Fibroblast of skin of right quadriceps (primary cell): ENCODE data around the gene CTNNA3.
"Not testable (repeated sequence)": the region's sequence is repeated elsewhere in the genome, so short reads cannot be mapped to it uniquely, and the experiment has no call there.

Source experiments
- DNase-seq: peaks from one replicate; pipeline ENCODE4 v3.0.0-alpha.2; 2013

The CTNNA3 gene

DNA sequence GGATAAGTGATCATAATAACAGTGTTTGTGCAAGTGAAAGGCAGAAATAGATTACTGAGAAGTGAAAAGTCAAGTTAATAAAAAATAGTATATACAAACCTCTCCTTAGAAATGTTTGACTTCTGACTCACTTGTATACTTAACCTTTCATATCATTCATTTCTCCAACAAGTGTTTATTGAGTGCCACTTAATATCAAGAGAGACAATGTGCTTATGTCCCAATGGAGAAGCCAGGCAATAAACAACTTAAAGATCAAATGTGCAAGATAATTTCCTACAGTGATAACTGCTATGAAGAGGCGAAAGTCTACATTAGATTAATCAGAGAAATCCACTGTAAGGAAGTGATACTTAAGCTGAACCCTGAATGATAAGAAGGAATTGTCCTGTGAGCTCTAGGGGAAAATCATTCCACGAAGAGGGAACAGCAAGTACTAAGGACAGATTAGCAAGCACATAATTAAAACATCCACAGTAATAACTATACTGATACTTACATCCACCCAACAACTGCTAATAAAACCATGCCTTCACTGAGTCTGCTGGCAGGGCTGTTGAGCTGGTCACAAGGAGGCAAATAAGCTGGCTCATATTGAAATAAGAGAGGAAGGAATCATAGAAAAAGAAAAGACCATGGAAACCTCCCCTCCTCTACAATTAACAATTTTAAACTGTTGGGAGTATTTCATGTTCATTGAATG is 203.5 kb downstream of the CTNNA3 start:
- no peak for DNase-seq

GRCh38 chr10:67487906-67488619 is 207.9 kb downstream of the CTNNA3 start:
- no peak for DNase-seq

GRCh38 chr10:67487199-67487598 is 208.8 kb downstream of the CTNNA3 start:
- DNase-seq: no peak

- no peak for DNase-seq
Measured at GRCh38 chr10:67477868-67478267, 218.1 kb downstream of the CTNNA3 start.

DNA sequence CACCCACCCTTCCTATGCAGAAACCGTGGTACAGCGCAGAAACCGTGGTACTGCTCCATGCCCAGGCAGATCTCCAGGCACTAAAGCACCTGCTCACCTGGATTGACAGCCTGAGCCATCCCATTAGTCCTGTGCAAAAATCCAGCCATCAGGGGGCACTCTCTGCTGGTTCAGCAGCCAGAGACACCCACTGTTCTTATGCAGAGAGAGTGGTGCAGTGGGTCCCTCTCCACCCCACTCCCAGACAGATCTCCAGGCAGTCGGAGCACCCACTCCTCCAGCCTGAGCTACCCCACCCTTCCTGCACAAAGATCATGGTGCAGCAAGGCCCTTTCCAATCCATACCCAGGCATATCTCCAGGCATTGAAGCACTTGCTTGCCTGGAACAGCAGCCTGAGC is 219.8 kb downstream of the CTNNA3 start:
- DNase-seq: no peak

GRCh38 chr10:67473850-67474633 is 222.0 kb downstream of the CTNNA3 start:
- DNase-seq: no peak

- DNase-seq: no peak
Measured at GRCh38 chr10:67471022-67471421, 225.0 kb downstream of the CTNNA3 start.

DNA sequence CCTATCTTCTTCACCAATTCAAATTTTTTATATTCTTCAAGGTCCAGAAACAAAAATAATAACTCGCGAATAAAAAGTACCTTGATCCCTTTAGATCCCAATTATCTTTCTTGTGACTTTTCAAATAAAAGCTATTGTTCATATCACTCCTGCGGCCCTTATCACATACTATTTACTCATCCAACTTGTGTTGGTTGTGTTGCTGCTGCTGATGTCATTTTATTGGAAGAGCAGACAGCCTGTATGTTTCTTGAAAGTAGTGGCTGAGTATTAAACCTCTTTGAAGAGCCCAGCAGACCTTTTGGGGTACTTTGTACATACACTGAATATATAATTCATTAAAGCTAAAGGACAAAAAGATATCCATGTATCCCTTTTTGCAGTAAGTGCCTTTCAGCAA is 231.7 kb downstream of the CTNNA3 start:
- DNase-seq: no peak

- no peak for DNase-seq
Measured at GRCh38 chr10:67452892-67453291, 243.1 kb downstream of the CTNNA3 start.

DNA sequence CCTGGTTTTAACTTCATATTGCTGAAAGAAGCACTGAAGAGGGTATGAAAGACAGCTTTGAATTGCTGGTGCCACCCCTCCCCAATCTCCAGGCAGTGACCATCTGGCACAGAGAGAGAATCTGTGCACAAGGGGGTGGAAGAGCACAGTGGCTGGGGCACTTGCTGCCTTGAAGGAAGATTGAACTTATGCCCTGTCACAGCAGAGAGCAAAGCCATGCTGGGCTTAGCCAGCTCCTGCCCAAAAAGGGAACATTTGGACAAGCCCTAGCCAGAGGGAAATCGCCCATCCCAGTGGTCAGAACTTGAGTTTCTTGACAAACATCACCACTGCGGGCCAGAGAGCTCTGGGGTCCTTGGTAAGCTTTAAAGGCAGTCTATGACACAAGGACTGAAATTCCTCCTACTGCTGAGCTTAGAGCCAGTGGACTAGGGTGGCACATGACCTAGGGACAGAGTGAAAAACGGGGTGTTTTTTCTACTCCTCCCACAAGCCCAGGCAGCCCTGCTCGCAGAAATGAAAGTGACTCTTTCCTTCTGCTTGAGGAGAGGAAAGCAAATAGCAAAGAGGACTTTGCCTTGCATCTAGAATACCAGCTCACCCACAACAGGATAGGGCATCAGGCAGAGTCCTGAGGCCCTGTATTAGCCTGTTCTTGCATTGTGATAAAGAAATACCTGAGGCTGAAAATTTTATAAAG is 257.2 kb downstream of the CTNNA3 start:
- DNase-seq: no peak

- DNase-seq: no peak
Measured at GRCh38 chr10:67433276-67433675, 262.7 kb downstream of the CTNNA3 start.

DNA sequence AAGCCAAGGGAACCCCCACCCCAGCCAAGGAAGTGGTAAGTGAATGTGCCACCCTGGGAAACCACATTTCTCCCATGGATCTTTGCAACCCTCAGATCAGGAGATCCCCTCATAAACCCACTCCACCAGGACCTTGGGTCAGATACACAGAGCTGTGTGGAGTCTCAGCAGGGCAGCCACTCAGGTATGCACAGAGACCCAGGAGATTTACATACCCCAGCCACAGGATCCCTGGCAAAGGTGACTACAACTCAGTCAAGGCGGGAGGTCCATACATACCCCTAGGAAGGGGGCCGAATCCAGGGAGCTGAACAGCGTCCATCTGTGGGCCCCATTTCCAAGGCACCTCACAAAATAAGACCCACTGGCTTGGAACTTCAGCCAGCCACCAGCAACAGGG is 293.4 kb downstream of the CTNNA3 start:
- DNase-seq: no peak

DNA sequence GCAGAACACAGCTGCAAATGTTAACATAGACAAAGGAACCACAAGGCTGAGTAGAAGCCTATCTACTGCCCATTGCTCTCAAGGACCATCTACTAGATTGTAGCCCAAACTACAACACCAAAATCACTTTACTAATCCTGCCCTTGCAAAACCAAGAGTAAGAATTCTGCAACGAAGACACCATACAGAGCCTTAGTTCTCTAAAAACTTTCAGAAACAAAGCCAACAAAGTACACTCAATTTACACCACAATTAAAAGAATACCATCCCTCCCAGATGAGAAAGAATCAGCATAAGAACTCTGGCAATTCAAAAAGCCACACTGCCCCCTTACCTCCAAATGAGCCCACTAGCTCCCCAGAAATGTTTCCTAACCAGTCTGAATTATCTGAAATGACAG is 294.3 kb downstream of the CTNNA3 start:
- no peak for DNase-seq

DNA sequence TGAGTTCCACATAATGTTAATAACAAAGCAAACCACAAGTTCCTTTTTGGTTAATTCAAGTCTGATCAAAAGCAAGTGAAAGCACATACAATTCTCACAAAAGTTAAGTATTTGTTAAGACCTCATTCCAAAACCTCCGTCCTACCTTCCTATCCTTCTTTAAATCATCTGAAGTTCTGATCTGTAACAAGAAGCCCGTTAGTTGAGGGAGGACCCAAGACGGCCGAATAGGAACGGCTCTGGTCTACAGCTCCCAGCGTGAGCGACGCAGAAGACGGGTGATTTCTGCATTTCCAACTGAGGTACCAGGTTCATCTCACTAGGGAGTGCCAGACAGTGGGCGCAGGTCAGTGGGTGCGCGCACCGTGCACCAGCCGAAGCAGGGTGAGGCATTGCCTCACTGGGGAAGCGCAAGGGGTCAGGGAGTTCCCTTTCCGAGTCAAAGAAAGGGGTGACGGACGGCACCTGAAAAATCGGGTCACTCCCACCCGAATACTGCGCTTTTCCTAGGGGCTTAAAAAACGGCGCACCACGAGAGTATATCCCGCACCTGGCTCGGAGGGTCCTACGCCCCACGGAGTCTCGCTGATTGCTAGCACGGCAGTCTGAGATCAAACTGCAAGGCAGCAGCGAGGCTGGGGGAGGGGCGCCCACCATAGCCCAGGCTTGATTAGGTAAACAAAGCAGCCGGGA is 309.0 kb downstream of the CTNNA3 start:
- DNase-seq: not testable (repeated sequence)

DNA sequence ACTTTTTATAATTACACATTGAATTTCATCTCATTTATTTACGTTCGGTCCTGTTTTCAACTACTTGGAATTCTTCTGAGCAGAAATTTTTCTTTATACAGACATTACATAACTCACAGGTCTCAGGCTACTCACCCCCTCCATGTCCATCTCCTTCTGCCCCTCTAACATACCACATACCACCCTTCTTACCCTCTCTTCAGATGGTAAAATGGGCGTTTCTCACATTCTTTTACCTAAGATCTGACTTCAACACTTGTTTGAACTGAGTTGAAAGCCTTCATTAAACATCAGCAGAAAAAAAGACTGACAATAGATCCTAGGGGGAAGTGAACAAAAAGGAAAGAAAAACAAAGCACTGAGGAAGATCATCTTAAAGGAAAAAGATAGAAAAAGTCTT is 309.7 kb downstream of the CTNNA3 start:
- DNase-seq: no peak

DNA sequence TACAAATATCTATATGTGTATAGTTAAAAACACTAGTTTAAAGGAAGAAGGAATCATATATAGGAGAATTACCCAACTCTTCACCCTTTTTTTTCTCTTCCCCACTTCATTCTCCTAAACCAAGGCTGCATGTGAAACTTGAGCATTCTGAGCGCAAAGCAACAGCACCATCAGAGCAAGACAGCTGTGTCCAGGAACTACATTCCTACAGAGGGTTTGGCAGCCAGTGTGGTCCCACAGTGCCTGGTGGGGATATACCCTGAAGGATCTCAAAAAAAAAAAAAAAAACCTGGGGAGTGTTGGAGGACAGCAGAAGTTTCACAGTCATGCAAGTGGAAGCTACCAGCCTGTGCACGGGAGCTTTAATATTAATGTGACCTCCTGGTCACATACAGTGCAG is 310.4 kb downstream of the CTNNA3 start:
- DNase-seq: no peak

DNA sequence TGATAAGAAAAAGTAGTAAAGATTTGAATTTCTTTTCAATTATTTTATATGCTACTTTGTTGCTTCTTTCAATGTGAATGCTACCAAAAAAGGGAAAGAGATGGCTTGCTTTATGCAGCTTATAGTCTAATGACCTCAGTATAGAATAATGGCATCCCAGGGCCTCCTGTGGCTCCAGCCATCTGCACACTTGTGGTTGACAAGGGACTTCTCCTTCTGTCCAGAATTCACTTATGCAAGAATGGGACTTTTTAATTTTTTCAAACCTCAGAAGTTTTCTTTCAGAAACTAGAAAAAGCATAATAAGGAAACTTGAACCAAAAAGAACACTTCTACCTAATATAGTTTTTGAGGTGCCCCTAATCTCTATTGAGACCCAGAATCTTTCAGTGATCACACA is 310.9 kb downstream of the CTNNA3 start:
- no peak for DNase-seq

- DNase-seq: no peak
Measured at GRCh38 chr10:67331121-67331910, 364.7 kb downstream of the CTNNA3 start.

DNA sequence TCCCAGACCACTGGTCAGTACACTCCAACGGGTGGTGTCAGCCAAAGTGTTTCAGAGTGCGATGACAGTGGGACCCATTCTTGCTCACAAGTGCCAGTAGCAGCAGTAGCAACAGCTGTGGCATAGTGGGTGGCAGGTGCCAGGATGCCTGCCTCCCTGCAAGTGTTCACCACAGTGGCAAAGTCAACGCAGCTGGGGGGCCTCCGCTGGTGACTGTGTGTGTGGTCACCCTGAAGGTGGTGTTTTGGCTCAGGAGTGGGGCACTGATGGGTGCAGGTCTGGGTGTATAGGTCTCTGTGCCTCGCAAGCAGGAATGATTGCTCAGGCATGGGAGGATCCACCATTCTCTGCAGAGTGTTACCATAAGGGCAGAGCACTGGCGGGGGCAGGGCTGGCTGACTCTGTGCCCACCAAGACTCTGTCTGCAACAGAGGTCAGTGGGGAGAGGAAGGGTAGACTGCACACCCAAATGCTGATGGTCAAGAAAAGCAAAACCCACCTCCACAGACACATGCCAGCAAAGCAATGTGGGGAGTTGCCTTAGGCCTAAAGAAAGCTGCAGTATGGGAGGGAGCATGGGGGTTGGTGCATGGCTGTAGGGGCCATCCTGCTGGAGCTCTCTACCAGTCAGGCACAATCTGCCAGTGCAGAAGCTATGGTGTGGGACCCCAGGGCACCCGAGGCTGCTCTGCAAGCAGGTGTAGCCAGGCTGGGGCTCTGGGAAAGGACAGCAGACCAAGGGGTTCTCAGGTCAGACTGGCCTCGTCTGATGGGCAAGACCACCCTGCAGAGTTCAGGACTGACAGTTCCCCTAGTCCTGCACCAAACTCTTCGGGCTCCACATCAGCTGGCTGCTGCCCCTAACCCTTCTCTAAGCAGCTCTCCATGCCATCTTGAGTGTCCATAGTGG is 368.1 kb downstream of the CTNNA3 start:
- no peak for DNase-seq

DNA sequence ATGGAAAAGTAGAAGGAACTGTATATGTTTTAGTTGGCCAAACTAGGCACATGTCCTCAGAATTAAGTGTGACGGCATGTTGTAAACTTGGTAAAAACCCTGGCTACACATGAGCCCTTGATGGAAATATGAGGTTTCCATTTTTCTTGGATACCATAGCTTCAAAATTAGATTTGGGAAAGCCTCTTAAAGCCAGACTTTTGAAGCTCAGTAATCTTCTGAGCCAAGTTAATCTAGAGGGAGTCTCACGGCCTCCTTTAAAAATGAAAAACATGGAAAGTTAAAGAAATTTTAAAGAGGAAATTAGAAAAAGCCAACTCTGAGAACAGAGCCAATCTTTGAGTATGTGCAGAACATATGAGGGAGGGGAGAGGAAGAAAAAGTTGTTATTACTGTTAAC is 376.0 kb downstream of the CTNNA3 start:
- DNase-seq: no peak

DNA sequence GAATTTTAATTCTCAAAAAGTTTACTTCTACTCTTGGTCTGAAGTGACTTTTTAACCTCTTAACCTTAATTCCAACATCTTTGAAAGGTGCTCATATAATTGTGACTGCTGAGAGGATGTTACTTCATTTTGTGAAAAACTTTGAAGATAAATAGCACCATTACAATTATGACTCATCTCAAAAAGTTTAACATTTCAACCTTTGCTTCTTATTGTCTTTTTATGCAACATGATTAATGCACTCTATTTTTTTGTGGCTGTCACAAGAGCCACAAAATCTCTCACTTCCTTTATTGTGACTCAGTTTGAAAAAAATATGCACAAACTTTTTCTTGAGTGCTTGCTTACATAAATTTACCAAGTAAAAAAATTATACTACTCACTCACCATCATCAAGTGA is 387.1 kb downstream of the CTNNA3 start:
- DNase-seq: no peak
